Activated T-cell treated with anti-CD3 and anti-CD28 coated beads, Interleukin-2, amount 50 U/mL, for 48 hours (primary cell): ENCODE results near the gene MYO1D.
"Not testable (repeated sequence)": the region's sequence is repeated elsewhere in the genome, so short reads cannot be mapped to it uniquely, and the experiment has no call there.

Source experiments
- DNase-seq, 2 experiments: peaks; one replicate each; pipeline ENCODE4 v3.0.0-alpha.2; 2020

Gene MYO1D

GRCh38 chr17:32771396-32771795, 105.5 kb downstream of the MYO1D start:
- no peak for DNase-seq

GRCh38 chr17:32769846-32770245, 107.1 kb downstream of the MYO1D start:
- no peak for DNase-seq

GRCh38 chr17:32763855-32764439, 113.0 kb downstream of the MYO1D start:
- no peak for DNase-seq

- DNase-seq, result no peak
Observed at GRCh38 chr17:32759476-32759875, 117.4 kb downstream of the MYO1D start.

GRCh38 chr17:32757963-32758362, 119.0 kb downstream of the MYO1D start:
- DNase-seq, result no peak

- no peak for DNase-seq
Observed at GRCh38 chr17:32756696-32757095, 120.2 kb downstream of the MYO1D start.

GRCh38 chr17:32755045-32755805, 121.7 kb downstream of the MYO1D start:
- DNase-seq, result no peak

- no peak for DNase-seq
Observed at GRCh38 chr17:32752934-32753333, 124.0 kb downstream of the MYO1D start.

GRCh38 chr17:32747856-32748255, 129.1 kb downstream of the MYO1D start:
- DNase-seq, result no peak

- no peak for DNase-seq
Observed at GRCh38 chr17:32746698-32747097, 130.2 kb downstream of the MYO1D start.

- no peak for DNase-seq
Observed at GRCh38 chr17:32746280-32746679, 130.6 kb downstream of the MYO1D start.

- no peak for DNase-seq
Observed at GRCh38 chr17:32742681-32743538, 134.0 kb downstream of the MYO1D start.

- DNase-seq, result no peak
Observed at GRCh38 chr17:32741381-32741780, 135.5 kb downstream of the MYO1D start.

- DNase-seq, result no peak
Observed at GRCh38 chr17:32739722-32740121, 137.2 kb downstream of the MYO1D start.

GRCh38 chr17:32739151-32739550, 137.8 kb downstream of the MYO1D start:
- DNase-seq, result not testable (repeated sequence)

GRCh38 chr17:32733401-32733800, 143.5 kb downstream of the MYO1D start:
- no peak for DNase-seq

GRCh38 chr17:32732900-32733299, 144.0 kb downstream of the MYO1D start:
- no peak for DNase-seq

GRCh38 chr17:32732296-32732642, 144.7 kb downstream of the MYO1D start:
- no peak for DNase-seq

GRCh38 chr17:32731556-32732295, 145.2 kb downstream of the MYO1D start:
- no peak for DNase-seq

- no peak for DNase-seq
Observed at GRCh38 chr17:32727681-32728080, 149.2 kb downstream of the MYO1D start.

- DNase-seq, result no peak
Observed at GRCh38 chr17:32725697-32726096, 151.2 kb downstream of the MYO1D start.

GRCh38 chr17:32723310-32723955, 153.5 kb downstream of the MYO1D start:
- no peak for DNase-seq

- DNase-seq, result no peak
Observed at GRCh38 chr17:32722733-32723132, 154.2 kb downstream of the MYO1D start.
